Measurements from ENCODE around the gene EIF3B. TPM values are rescaled to one million over a fixed set of nuclear protein-coding genes. Genes with fewer than 3 reads are reported as not detected.
"Not testable (repeated sequence)": the region's sequence is repeated elsewhere in the genome, so short reads cannot be mapped to it uniquely, and the experiment has no call there.

Gene EIF3B
- total RNA-seq, 1 donor from 2014 or later = 136 TPM

- H3K36me3 Mint-ChIP-seq (ENCODE audit: unreplicated experiment) = no peaks in the 10 kb centered on the region
- H3K27ac Mint-ChIP-seq (ENCODE audit: unreplicated experiment) = no peak overlapping the region
- peaks cover 2% of the 10 kb centered on the region for H3K27me3 Mint-ChIP-seq (ENCODE audit: unreplicated experiment)
- H3K4me3 Mint-ChIP-seq (ENCODE audit: unreplicated experiment) = no peak overlapping the region
- peaks cover 11% of the 10 kb centered on the region for H3K4me1 Mint-ChIP-seq (ENCODE audit: low read depth, unreplicated experiment)
- H3K9me3 Mint-ChIP-seq (ENCODE audit: unreplicated experiment) = peaks cover 3% of the 10 kb centered on the region
- no peak for DNase-seq
- TF ChIP-seq CTCF (IDR thresholded peaks at IDR 0.05; ENCODE audit: partially characterized antibody, unreplicated experiment) = no peak
Observed at GRCh38 chr7:2388637-2388954, 34.0 kb downstream of the EIF3B start.

GRCh38 chr7:2390020-2390816 is 35.6 kb downstream of the EIF3B start:
- peaks cover 11% of the 10 kb centered on the region for H3K4me1 Mint-ChIP-seq (ENCODE audit: low read depth, unreplicated experiment)
- peak overlapping the region; percentile 46 for H3K4me3 Mint-ChIP-seq (ENCODE audit: unreplicated experiment)
- H3K27me3 Mint-ChIP-seq (ENCODE audit: unreplicated experiment); H3K9me3 Mint-ChIP-seq (ENCODE audit: unreplicated experiment); H3K36me3 Mint-ChIP-seq (ENCODE audit: unreplicated experiment): not testable (repeated sequence)
- peak overlapping the region; percentile 90 for H3K27ac Mint-ChIP-seq (ENCODE audit: unreplicated experiment)
- DNase-seq = peak; percentile 33

GRCh38 chr7:2393706-2394105 is 39.1 kb downstream of the EIF3B start:
- Mint-ChIP-seq H3K4me1 (ENCODE audit: low read depth, unreplicated experiment) (peaks cover 11% of the 10 kb centered on the region), H3K4me3 (ENCODE audit: unreplicated experiment) (no peak overlapping the region), H3K27me3 (ENCODE audit: unreplicated experiment) (no peaks in the 10 kb centered on the region), H3K9me3 (ENCODE audit: unreplicated experiment) (peaks cover 5% of the 10 kb centered on the region), H3K36me3 (ENCODE audit: unreplicated experiment) (peaks cover 5% of the 10 kb centered on the region), H3K27ac (ENCODE audit: unreplicated experiment) (no peak overlapping the region)
- DNase-seq = no peak
- no peak for TF ChIP-seq CTCF (IDR thresholded peaks at IDR 0.05; ENCODE audit: partially characterized antibody, unreplicated experiment)

GRCh38 chr7:2394566-2395082 is 40.0 kb downstream of the EIF3B start:
- TF ChIP-seq CTCF (IDR thresholded peaks at IDR 0.05; ENCODE audit: partially characterized antibody, unreplicated experiment) = no peak
- Mint-ChIP-seq H3K4me3 (ENCODE audit: unreplicated experiment) (no peak overlapping the region), H3K4me1 (ENCODE audit: low read depth, unreplicated experiment) (peaks cover 6% of the 10 kb centered on the region), H3K27me3 (ENCODE audit: unreplicated experiment) (no peaks in the 10 kb centered on the region), H3K9me3 (ENCODE audit: unreplicated experiment) (peaks cover 5% of the 10 kb centered on the region), H3K27ac (ENCODE audit: unreplicated experiment) (no peak overlapping the region), H3K36me3 (ENCODE audit: unreplicated experiment) (peaks cover 5% of the 10 kb centered on the region)
- DNase-seq = no peak

DNA sequence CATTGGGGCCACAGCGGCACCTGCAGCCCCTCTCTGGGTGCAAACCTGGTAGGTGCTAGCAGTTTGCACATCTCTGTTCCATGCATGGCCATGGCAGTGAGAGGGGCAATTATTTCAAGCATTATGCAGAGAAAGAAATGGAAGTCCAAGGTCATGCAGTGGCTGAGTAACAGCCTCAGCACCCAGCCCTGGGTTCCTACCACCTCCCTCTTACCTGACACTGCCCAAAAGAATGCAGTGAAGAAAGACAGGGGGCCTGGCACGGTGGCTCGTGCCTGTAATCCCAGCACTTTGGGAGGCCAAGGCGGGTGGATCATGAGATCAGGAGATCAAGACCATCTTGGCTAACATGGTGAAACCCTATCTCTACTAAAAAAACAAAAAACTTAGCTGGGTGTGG is 43.9 kb downstream of the EIF3B start:
- TF ChIP-seq CTCF (IDR thresholded peaks at IDR 0.05; ENCODE audit: partially characterized antibody, unreplicated experiment) = no peak
- Mint-ChIP-seq H3K27ac (ENCODE audit: unreplicated experiment) (no peak overlapping the region), H3K27me3 (ENCODE audit: unreplicated experiment) (no peaks in the 10 kb centered on the region), H3K36me3 (ENCODE audit: unreplicated experiment) (peaks cover 5% of the 10 kb centered on the region), H3K9me3 (ENCODE audit: unreplicated experiment) (peaks cover 7% of the 10 kb centered on the region), H3K4me1 (ENCODE audit: low read depth, unreplicated experiment) (no peaks in the 10 kb centered on the region), H3K4me3 (ENCODE audit: unreplicated experiment) (no peak overlapping the region)
- no peak for DNase-seq

Data from glutamatergic neuron (in vitro differentiated cells).